Stromal cell of bone marrow (primary cell): ENCODE measurements around the gene PLD1.

Experiments used
- DNase-seq: peaks from one replicate; pipeline ENCODE4 v3.0.0-alpha.2; 2012; ENCODE audit warnings: low read depth

The PLD1 gene

DNA sequence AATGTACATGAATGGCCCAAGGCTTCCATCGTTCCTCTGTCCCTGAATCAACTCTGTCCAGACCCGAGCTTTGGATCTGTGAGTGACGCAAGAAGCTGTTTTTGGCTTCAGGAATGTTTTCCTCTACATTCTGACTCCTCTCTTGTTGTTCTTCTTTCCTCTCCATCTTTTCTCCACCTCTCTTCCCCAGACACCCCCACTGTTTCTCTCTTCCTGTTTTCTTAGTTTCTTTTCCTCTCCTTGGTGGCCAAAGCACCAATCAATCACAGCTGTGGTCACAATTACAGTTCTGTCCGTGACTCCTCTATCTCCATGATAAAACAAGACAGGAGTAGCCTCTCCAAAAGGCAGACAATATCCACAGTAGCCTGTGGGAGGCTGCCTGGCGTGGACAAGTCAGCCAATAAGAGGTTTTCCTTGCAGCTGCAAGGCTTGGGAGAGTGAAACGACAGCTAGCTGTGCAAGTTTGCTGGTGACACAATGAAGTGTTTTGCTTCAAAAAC, 28.0 kb upstream of the PLD1 start:
- peak; percentile 89 for DNase-seq

- DNase-seq: no peak
These were observed 27.4 kb upstream of the PLD1 start for GRCh38 chr3:171837698-171838097.

- no peak for DNase-seq
These were observed 26.6 kb upstream of the PLD1 start for GRCh38 chr3:171836855-171837254.

GRCh38 chr3:171835613-171836012, 25.3 kb upstream of the PLD1 start:
- no peak for DNase-seq

DNA sequence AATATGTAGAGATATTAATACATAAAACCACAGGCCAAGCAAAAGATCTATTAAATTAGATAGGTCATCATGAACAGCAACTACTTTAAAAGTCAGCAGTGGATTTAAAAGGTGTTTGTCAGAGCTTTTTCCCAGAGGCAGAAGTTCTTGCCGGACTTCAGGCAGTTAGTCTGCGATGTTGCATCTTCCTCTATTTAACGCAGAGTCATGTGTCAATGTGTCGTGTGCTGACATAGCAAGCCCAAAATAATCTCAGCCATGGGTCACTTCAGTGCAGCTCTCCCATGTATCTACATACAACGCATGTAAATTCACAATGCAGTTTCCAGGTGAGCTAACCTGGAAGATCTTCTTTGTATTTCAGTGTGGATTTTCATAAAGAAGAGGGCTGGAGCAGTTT, 24.8 kb upstream of the PLD1 start:
- DNase-seq: no peak

DNA sequence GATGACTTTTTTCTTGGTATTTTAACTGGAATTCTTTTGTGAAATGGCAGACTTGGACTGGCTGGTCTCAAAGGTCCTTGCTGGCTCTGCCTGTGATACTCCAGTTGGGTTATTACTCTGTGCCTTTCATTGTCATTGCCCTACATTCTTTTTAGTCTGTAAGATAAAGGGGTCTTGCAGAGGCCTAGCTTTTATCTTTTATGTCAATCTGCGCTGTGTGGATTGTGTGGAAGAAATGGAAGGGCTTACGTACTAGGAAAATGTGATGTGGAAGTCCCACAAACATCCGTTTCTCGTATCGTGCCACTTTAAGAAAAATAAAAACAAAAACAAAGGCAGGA, 24.1 kb upstream of the PLD1 start:
- no peak for DNase-seq

DNA sequence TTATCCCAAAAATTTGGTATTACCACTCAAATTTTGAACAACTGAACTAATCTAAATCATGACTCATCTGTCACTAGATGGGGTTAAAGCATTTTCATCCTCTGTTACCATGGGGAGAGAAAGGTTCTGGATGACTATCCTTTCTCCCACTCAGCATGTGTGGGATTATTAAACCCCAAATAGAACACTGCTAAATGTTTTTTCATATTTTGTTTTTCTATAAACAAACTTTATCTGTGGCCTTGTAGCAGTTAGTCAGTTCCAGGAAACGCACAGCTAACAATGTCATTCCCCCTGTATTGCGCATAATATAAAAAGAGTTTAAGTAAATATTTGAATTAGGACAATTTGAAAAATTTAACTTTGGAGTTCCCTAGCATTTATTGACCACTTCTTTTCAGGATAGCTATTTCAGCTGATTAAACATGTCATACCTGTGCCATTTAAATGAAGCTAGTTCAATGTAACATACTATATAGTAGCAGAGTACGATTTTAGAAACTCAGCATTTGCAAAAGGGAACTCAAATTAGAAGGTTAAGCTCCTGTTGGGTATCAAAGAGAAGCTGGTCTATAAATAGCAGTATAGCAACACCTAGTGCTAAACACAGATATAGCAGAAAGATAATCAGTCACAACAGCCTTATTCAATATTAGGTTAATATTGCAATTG, 23.6 kb upstream of the PLD1 start:
- DNase-seq: no peak

GRCh38 chr3:171832989-171833388, 22.7 kb upstream of the PLD1 start:
- no peak for DNase-seq

DNA sequence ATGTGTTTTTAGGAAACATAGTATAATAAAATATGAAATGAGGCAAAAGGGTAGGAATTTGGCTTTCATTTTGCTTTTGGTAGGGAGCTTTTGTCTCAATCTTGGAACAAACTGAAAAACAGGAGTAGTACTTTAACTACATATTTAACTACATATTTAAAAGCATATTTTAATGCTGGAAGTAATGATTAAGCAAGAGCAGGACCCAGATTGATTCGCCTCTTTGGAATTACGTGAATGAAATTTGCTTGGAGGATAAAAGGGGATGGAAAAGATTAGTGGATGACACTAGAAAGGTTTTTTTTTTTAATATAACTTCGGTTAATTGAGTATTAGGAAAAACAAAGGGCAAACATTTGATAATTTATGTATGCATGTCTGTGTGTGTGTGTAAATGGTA, 21.7 kb upstream of the PLD1 start:
- DNase-seq: no peak

DNA sequence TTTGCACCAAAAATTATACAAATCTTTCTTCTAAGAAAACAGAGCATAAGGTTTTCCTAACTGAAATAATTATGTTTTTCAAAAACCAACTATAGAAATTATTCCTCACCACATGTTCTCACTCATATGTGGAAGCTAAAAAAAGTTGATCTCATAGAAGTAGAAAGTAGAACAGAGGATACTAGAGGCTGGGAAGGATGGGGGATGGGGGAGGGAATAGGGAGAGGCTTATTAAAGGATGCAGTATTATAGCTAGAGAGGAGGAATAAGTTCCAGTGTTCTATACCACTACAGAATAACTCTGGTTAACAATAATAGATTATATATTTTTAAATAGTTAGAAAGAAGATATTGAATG, 20.2 kb upstream of the PLD1 start:
- DNase-seq: no peak

- DNase-seq: no peak
These were observed 19.7 kb upstream of the PLD1 start for GRCh38 chr3:171829841-171830517.

- no peak for DNase-seq
These were observed 18.9 kb upstream of the PLD1 start for GRCh38 chr3:171828902-171829770.

- DNase-seq: no peak
These were observed 17.7 kb upstream of the PLD1 start for GRCh38 chr3:171827836-171828458.

GRCh38 chr3:171827385-171827784, 17.1 kb upstream of the PLD1 start:
- DNase-seq: no peak

GRCh38 chr3:171825222-171825828, 15.0 kb upstream of the PLD1 start:
- peak; percentile 91 for DNase-seq

DNA sequence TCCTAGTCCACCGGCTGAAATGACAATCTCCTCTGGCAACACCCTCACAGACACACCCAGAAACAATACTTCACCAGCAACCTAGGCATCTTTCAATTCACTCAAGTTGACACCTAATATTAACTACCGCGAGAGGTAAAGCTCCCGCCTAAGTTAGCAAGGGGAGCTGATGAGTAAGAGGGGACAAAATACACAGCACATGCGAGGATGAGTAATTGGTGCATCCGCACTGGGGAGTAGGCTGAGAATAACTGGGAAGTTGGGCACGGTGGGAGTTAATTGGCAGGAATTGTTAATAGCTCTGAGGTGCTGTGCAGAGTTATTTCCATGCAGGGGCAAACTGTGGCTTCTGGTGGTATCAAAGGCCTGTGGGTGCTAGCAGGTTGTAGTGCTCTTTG, 14.5 kb upstream of the PLD1 start:
- no peak for DNase-seq

- no peak for DNase-seq
These were observed 13.8 kb upstream of the PLD1 start for GRCh38 chr3:171824116-171824515.

DNA sequence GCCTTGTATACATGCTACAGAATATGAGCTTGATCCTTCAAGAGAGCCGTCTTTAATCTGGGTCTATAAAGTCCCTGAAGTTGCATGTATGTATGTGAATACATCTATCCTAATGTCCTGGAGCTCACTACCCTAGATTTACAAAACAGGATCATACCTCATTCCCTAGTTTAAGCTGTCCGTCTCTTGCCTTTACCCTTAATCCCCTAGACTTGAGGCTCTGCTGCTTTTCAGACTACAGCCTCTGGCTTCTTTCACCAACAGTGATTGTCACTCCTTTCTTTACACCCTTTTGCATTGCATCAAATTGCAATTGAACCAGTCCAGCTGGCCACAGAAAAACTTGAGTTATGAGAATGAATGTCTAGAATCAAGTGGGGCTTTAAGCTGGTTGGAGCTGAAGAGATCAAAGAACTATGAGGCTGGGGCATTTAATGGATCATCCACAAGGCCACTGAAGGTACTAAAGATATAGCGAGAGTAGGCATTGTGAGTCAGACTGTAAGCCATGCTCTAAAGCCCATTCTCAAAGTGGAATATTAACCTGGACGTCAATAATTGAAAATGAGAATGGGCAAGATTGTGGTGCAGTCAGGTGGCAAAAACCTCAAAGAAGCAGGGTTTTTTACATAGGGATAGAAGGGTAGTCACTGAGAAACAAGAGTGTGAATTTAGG, 12.3 kb upstream of the PLD1 start:
- no peak for DNase-seq

GRCh38 chr3:171821778-171822358, 11.6 kb upstream of the PLD1 start:
- DNase-seq: no peak

DNA sequence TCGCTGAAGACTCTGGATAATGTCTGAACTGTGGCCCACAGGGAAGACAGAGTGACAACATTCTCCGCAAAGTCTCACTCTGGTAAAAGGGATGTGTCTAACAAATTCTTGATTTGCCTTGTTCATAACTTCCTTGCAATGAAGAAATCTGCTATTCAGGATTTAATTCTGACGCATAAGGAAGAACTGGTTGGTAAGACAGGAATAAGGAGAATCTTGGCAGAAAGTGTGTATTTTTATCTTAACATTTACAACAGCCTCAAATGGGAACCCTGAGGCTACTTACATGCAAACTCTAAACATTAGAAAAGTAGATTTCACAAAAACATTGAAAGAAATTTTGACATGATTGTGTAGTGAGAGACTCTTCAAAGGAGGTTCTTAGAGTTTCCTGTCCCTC, 10.8 kb upstream of the PLD1 start:
- DNase-seq: no peak
